GM18499 (cell line): ENCODE results near the gene FARS2.

Experiments used
- ATAC-seq: cut with Tn5 transposase; IDR thresholded peaks from one replicate; pipeline ENCODE4 v1.9.1; 2021; ENCODE audit warnings: moderate number of reproducible peaks; ENCODE audit not compliant: insufficient read depth, unreplicated experiment

Gene FARS2

GRCh38 chr6:5455142-5455541 lies 193.8 kb downstream of the FARS2 start:
- no peak for ATAC-seq

GRCh38 chr6:5457041-5457440 lies 195.7 kb downstream of the FARS2 start:
- ATAC-seq: no peak

- no peak for ATAC-seq
These were observed 196.8 kb downstream of the FARS2 start for GRCh38 chr6:5457983-5458683.

GRCh38 chr6:5459346-5459745 lies 198.0 kb downstream of the FARS2 start:
- ATAC-seq: no peak

DNA sequence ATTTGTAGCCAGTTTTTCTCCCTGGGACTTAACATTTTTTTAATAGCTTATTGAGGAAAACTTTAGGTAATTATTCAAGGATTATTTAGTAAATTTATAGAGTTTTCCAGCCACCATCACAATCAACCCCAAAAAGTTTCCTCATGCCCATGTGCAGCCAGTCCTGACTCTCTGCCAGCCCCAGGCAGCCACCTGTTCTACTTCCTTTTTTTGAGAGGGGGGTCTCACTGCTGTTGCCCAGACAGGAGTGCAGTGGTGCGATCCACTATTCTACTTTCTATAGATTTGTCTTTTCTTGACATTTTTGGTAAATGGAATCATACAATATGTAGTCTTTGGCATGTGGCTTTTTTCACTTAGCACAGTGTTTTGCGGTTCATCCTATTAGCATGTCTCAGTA lies 200.1 kb downstream of the FARS2 start:
- no peak for ATAC-seq

DNA sequence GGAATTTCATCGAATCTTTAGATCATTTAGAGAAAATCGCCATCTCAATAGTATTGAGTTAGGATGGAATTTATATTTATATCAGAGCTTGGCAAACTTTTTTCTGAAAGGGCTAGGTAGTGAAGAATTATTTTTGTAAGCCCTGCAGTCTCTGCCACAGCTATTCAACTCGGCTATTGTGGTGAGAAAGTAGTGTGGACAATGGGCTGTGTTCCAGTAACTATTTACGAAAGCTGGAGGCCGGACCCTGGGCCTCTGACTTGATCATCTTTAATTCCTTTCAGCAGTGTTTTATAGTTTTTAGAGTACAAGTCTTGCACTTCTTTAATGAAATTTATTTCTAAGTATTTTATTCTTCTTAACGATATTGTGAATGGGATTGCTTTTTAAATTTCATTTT lies 201.5 kb downstream of the FARS2 start:
- no peak for ATAC-seq

- ATAC-seq: no peak
These were observed 202.4 kb downstream of the FARS2 start for GRCh38 chr6:5463690-5464089.

DNA sequence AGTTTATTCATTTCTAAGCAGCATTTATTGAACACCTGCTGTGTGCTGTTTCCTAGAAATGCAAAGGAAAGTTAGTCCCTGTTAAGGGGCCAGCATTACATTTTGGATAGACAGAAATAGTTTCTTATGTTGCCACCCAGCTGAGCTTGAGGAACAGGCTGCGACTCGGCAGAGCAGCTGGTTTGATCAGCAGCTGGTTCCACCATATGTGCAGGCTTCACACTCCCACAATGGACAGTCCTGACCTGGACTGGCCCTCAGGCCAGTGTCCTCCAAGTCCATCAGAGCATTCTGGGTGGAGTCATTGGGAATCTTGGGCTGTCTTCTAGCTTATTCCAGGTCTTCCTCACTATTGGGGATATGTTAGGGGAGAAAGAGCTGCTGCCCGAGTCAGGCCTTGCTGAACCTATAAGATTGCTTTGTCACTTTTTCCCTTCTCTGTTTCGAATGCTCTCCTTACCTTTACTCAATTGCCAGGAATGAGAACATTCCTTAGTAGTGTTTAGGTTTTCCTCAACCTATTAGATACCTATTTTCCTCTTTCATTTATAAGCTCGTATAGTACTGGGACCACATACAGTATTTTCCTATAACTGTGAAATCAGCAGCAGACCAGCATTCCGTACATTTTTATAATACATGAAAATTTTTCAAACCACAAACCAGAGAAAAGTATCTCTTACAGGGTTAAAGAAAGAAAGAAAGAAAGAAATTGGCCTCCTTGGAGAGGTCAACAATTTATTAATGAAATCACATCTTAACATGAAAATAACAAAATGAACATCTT lies 203.0 kb downstream of the FARS2 start:
- ATAC-seq: no peak

DNA sequence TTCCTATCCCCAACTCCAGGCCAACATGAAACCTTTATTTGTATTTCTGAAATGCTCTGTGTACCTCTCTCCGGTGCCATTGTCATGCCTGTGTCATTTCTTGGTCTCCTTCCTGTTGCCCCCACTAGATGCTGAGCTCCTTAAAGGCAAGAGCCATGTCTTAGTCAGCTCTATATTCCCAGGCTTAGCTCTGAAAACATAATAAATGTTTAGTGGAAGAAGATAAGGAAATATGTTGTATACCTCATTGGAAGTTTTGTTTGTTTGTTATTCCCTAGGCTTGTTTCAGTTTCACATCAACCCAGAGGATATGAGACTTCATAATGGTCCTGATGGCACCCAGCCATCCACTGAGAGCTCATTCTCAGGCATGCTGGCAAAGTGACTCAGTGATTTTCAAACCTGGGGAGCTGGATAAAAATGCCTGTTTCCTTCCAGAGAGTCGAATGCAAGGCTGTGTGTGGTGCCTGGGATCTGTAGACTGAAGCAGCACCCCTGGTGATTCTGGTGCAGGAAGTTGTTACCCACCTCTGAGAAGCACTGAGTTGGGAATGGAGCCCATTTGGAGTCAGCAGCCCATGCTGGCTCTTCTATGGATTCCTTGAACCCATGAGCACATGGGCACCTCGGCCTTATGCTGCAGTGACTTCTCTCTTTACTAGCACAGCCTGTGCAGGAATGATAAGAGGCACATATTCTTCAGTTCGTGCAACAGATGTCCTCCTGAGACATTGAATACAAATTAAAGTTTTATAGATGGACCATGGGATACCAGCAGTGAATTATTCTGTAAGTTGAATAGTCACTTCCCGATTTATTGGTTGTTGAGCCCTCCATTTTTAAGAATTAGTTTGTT lies 205.2 kb downstream of the FARS2 start:
- no peak for ATAC-seq

DNA sequence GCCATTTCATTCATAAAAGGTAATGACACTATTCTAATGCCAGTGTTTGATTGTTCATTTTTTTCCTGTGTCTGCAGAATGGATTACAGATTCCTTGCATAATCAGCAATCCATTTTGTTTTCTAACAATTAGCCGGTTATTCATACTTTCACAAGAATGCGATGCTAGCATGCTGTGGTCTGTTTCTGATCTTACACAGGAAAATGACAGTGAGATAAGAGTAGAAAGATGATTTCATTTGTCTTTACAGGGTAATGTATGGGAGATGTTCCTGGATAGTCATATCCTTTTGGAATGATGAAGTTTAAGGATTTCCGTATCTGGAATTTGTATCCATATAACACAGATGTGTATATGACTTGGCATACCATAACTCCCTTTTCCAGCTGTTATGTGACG lies 207.3 kb downstream of the FARS2 start:
- no peak for ATAC-seq

GRCh38 chr6:5469101-5469846 lies 208.0 kb downstream of the FARS2 start:
- no peak for ATAC-seq

GRCh38 chr6:5471044-5471443 lies 209.7 kb downstream of the FARS2 start:
- no peak for ATAC-seq

DNA sequence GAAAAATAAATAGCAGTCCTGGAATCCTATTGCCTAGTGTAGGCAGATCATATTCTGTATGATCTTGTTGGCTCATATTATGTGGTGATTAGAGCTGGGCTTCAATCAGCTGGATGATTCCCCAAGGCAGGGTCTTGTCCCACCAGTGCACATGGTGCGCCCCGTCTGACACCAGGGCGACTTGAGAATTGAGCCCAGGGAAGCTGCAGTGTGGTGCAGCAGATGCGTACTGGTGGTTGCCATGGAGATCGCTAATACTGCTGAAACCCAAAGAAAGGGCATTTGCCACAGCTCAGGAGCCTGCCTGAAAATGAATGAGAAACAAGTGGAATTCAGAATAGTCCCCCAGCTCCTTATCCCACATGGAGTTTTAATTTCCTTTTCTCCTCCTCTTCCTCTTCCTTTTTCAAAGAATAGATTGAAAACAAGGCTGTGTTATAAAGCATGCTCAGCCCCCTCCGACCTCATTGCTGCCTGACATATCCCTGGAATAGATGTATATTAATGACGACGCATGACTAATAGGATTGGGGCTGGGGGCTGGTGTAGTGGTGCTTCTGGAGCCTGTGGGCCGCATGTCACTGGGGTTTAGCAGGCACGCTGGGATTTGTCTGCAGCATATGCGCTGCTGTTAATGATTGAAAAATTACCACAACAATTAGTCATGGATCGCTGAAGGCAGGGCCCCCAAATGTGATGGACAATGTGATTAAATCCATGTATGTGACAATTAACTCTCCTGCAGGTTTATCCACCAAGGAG lies 210.5 kb downstream of the FARS2 start:
- ATAC-seq: no peak

DNA sequence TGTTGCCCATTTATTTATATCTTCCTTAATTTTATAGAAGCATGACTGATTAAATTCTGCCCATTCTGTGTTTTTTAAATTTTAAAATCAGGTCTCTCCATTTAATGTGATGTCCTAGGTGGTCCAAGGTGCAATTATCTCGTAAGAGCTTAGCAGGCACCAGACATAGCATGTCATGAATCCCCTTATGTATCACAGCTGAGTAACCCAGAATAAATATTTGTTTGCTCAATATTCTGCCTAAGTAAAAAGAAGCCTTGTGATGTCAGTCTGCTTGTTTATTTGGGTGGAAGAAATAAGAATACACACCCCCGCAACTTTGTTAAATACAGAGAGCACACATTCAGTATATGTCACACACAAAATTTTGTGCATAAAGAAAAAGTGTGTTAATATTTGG lies 211.3 kb downstream of the FARS2 start:
- ATAC-seq: no peak

- no peak for ATAC-seq
These were observed 214.5 kb downstream of the FARS2 start for GRCh38 chr6:5475779-5476178.

DNA sequence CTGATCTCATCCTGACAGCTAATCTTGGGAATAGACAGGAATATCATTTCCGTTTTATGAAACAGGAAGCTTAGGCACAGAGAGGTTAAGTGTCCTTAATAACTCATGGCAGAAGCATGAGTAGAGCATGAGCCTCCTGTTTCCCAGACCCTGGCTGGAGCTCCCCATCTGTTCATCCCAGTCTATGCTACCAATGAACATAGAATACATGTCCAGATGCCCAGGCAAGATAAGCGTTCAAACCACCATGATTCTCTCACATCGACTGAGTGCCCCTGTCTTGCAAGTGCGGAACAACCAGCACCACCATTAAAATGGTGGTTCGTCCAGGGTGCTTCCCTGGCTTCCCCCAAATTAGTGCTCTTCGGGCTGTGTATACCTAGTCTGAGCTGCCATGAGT lies 217.1 kb downstream of the FARS2 start:
- ATAC-seq: no peak

- ATAC-seq: no peak
These were observed 219.7 kb downstream of the FARS2 start for GRCh38 chr6:5481033-5481432.

DNA sequence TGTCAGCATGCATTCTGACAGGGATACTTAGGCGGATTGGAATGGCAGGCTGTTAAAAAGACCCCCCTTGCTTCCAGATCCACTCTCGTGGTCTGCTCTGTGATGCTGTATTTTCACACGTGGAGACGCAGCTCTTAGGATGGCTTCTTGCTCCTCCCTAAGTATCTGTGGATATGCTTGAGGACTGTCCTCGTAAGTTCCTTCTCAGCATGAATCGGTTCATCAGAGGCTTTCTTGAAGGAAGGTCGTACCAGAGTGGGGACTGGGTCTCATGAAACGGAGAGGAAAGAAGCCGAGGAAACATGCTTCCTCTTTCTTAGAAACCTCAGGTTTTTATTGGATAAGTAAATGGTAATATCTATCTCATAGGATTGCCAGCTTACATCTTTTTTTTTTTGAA lies 220.4 kb downstream of the FARS2 start:
- ATAC-seq: no peak

DNA sequence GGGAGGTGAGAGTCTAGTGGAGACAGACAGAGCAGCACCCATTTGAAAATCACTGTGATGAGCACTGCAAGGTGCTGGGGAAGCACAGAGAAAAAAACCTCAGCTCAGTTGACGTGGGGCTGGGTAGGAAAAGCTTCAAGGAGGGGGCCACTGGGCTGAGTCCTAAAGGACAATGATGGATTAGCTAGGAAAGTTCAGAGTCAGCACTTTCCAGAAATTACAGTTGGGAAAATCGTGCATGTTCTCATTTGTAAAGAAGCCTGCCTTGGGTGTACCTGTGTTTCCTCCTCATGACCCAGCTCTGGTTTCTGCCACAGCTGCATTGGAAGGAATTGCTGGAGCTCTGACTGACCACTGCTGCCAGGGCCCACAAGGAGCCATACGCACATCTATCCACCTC lies 221.3 kb downstream of the FARS2 start:
- ATAC-seq: no peak

- ATAC-seq: no peak
These were observed 223.4 kb downstream of the FARS2 start for GRCh38 chr6:5484692-5485091.
